ENCODE results near the gene COA1.
"Not testable (repeated sequence)": the region's sequence is repeated elsewhere in the genome, so short reads cannot be mapped to it uniquely, and the experiment has no call there.

COA1 gene

GRCh38 chr7:43674559-43675436 lies 54.5 kb downstream of the COA1 start:
- Histone ChIP-seq H3K4me3 (ENCODE audit: low read depth in 1 of 2, low read length in 2 of 2) (no peak overlapping the region), H3K9ac (ENCODE audit: low read depth in 1 of 2, low read length in 2 of 2) (no peak overlapping the region), H3K9me3 (ENCODE audit: control insufficient read depth in 1 of 2, low read length in 2 of 2) (peaks cover 3 to 11% of the 10 kb centered on the region in 2 donors), H3K27ac (ENCODE audit: low read depth, low read length) (no peak overlapping the region), H3K36me3 (ENCODE audit: control insufficient read depth in 1 of 2, insufficient read depth in 2 of 2, low read length in 2 of 2) (no peaks in the 10 kb centered on the region), H3K27me3 (ENCODE audit: control insufficient read depth in 1 of 2, insufficient read depth in 2 of 2, low read length in 2 of 2) (no peaks in the 10 kb centered on the region), H3K4me1 (ENCODE audit: control insufficient read depth in 1 of 2, insufficient read depth in 2 of 2, low read length in 2 of 2) (peaks cover 0 to 10% of the 10 kb centered on the region in 2 donors)

- not testable (repeated sequence) for H3K4me1 ChIP-seq (ENCODE audit: control insufficient read depth in 1 of 2, insufficient read depth in 2 of 2, low read length in 2 of 2); H3K27ac ChIP-seq (ENCODE audit: low read depth, low read length); H3K27me3 ChIP-seq (ENCODE audit: control insufficient read depth in 1 of 2, insufficient read depth in 2 of 2, low read length in 2 of 2); H3K9ac ChIP-seq (ENCODE audit: low read depth in 1 of 2, low read length in 2 of 2); H3K4me3 ChIP-seq (ENCODE audit: low read depth in 1 of 2, low read length in 2 of 2); H3K36me3 ChIP-seq (ENCODE audit: control insufficient read depth in 1 of 2, insufficient read depth in 2 of 2, low read length in 2 of 2)
- peaks cover 3 to 11% of the 10 kb centered on the region in 2 donors for H3K9me3 ChIP-seq (ENCODE audit: control insufficient read depth in 1 of 2, low read length in 2 of 2)
Observed at GRCh38 chr7:43673243-43673976, 55.9 kb downstream of the COA1 start.

GRCh38 chr7:43671521-43671920 lies 57.8 kb downstream of the COA1 start:
- H3K27me3 ChIP-seq (ENCODE audit: control insufficient read depth in 1 of 2, insufficient read depth in 2 of 2, low read length in 2 of 2), result no peaks in the 10 kb centered on the region
- H3K27ac ChIP-seq (ENCODE audit: low read depth, low read length), result no peak overlapping the region
- no peak overlapping the region for H3K4me3 ChIP-seq (ENCODE audit: low read depth in 1 of 2, low read length in 2 of 2)
- H3K36me3 ChIP-seq (ENCODE audit: control insufficient read depth in 1 of 2, insufficient read depth in 2 of 2, low read length in 2 of 2), result no peaks in the 10 kb centered on the region
- H3K9me3 ChIP-seq (ENCODE audit: control insufficient read depth in 1 of 2, low read length in 2 of 2), result peaks cover 3 to 11% of the 10 kb centered on the region in 2 donors
- H3K9ac ChIP-seq (ENCODE audit: low read depth in 1 of 2, low read length in 2 of 2), result no peak overlapping the region
- H3K4me1 ChIP-seq (ENCODE audit: control insufficient read depth in 1 of 2, insufficient read depth in 2 of 2, low read length in 2 of 2), result peaks cover 0 to 10% of the 10 kb centered on the region in 2 donors

GRCh38 chr7:43669286-43670081 lies 59.8 kb downstream of the COA1 start:
- Histone ChIP-seq H3K4me3 (ENCODE audit: low read depth in 1 of 2, low read length in 2 of 2) (no peak overlapping the region), H3K9ac (ENCODE audit: low read depth in 1 of 2, low read length in 2 of 2) (no peak overlapping the region), H3K27me3 (ENCODE audit: control insufficient read depth in 1 of 2, insufficient read depth in 2 of 2, low read length in 2 of 2) (no peaks in the 10 kb centered on the region), H3K9me3 (ENCODE audit: control insufficient read depth in 1 of 2, low read length in 2 of 2) (peaks cover 3 to 11% of the 10 kb centered on the region in 2 donors), H3K4me1 (ENCODE audit: control insufficient read depth in 1 of 2, insufficient read depth in 2 of 2, low read length in 2 of 2) (peaks cover 0 to 5% of the 10 kb centered on the region in 2 donors), H3K27ac (ENCODE audit: low read depth, low read length) (no peak overlapping the region), H3K36me3 (ENCODE audit: control insufficient read depth in 1 of 2, insufficient read depth in 2 of 2, low read length in 2 of 2) (no peaks in the 10 kb centered on the region)

- H3K9ac ChIP-seq (ENCODE audit: low read depth in 1 of 2, low read length in 2 of 2), result no peak overlapping the region
- no peaks in the 10 kb centered on the region for H3K36me3 ChIP-seq (ENCODE audit: control insufficient read depth in 1 of 2, insufficient read depth in 2 of 2, low read length in 2 of 2)
- H3K27me3 ChIP-seq (ENCODE audit: control insufficient read depth in 1 of 2, insufficient read depth in 2 of 2, low read length in 2 of 2), result no peaks in the 10 kb centered on the region
- H3K4me3 ChIP-seq (ENCODE audit: low read depth in 1 of 2, low read length in 2 of 2), result no peak overlapping the region
- H3K9me3 ChIP-seq (ENCODE audit: control insufficient read depth in 1 of 2, low read length in 2 of 2), result peaks cover 0 to 11% of the 10 kb centered on the region in 2 donors
- no peak overlapping the region for H3K27ac ChIP-seq (ENCODE audit: low read depth, low read length)
- no peaks in the 10 kb centered on the region for H3K4me1 ChIP-seq (ENCODE audit: control insufficient read depth in 1 of 2, insufficient read depth in 2 of 2, low read length in 2 of 2)
Observed at GRCh38 chr7:43668035-43668434, 61.3 kb downstream of the COA1 start.

GRCh38 chr7:43666938-43667337 lies 62.4 kb downstream of the COA1 start:
- Histone ChIP-seq H3K9ac (ENCODE audit: low read depth in 1 of 2, low read length in 2 of 2) (no peak overlapping the region), H3K27ac (ENCODE audit: low read depth, low read length) (no peak overlapping the region), H3K4me3 (ENCODE audit: low read depth in 1 of 2, low read length in 2 of 2) (no peak overlapping the region)

GRCh38 chr7:43664681-43665080 lies 64.6 kb downstream of the COA1 start:
- no peak overlapping the region for H3K9ac ChIP-seq (ENCODE audit: low read depth in 1 of 2, low read length in 2 of 2)
- H3K9me3 ChIP-seq (ENCODE audit: control insufficient read depth in 1 of 2, low read length in 2 of 2), result no peaks in the 10 kb centered on the region
- H3K27ac ChIP-seq (ENCODE audit: low read depth, low read length), result no peak overlapping the region
- H3K4me3 ChIP-seq (ENCODE audit: low read depth in 1 of 2, low read length in 2 of 2), result no peak overlapping the region
- H3K36me3 ChIP-seq (ENCODE audit: control insufficient read depth in 1 of 2, insufficient read depth in 2 of 2, low read length in 2 of 2), result no peaks in the 10 kb centered on the region
- H3K4me1 ChIP-seq (ENCODE audit: control insufficient read depth in 1 of 2, insufficient read depth in 2 of 2, low read length in 2 of 2), result no peaks in the 10 kb centered on the region
- no peaks in the 10 kb centered on the region for H3K27me3 ChIP-seq (ENCODE audit: control insufficient read depth in 1 of 2, insufficient read depth in 2 of 2, low read length in 2 of 2)

More at GRCh38 chr7:43666938-43667337, 62.4 kb downstream of the COA1 start:
- Histone ChIP-seq H3K27me3 (ENCODE audit: control insufficient read depth in 1 of 2, insufficient read depth in 2 of 2, low read length in 2 of 2) (no peaks in the 10 kb centered on the region), H3K9me3 (ENCODE audit: control insufficient read depth in 1 of 2, low read length in 2 of 2) (peaks cover 0 to 6% of the 10 kb centered on the region in 2 donors), H3K4me1 (ENCODE audit: control insufficient read depth in 1 of 2, insufficient read depth in 2 of 2, low read length in 2 of 2) (no peaks in the 10 kb centered on the region), H3K36me3 (ENCODE audit: control insufficient read depth in 1 of 2, insufficient read depth in 2 of 2, low read length in 2 of 2) (no peaks in the 10 kb centered on the region)

GRCh38 chr7:43660141-43660540 lies 69.2 kb downstream of the COA1 start:
- no peaks in the 10 kb centered on the region for H3K36me3 ChIP-seq (ENCODE audit: control insufficient read depth in 1 of 2, insufficient read depth in 2 of 2, low read length in 2 of 2)
- H3K4me1 ChIP-seq (ENCODE audit: control insufficient read depth in 1 of 2, insufficient read depth in 2 of 2, low read length in 2 of 2), result peaks cover 6 to 9% of the 10 kb centered on the region in 2 donors
- H3K9me3 ChIP-seq (ENCODE audit: control insufficient read depth in 1 of 2, low read length in 2 of 2), result no peaks in the 10 kb centered on the region
- H3K9ac ChIP-seq (ENCODE audit: low read depth in 1 of 2, low read length in 2 of 2), result no peak overlapping the region
- no peak overlapping the region for H3K27ac ChIP-seq (ENCODE audit: low read depth, low read length)
- no peaks in the 10 kb centered on the region for H3K27me3 ChIP-seq (ENCODE audit: control insufficient read depth in 1 of 2, insufficient read depth in 2 of 2, low read length in 2 of 2)
- H3K4me3 ChIP-seq (ENCODE audit: low read depth in 1 of 2, low read length in 2 of 2), result no peak overlapping the region

- Histone ChIP-seq H3K27ac (ENCODE audit: low read depth, low read length) (no peak overlapping the region), H3K4me1 (ENCODE audit: control insufficient read depth in 1 of 2, insufficient read depth in 2 of 2, low read length in 2 of 2) (peaks cover 6 to 12% of the 10 kb centered on the region in 2 donors), H3K4me3 (ENCODE audit: low read depth in 1 of 2, low read length in 2 of 2) (no peak overlapping the region), H3K27me3 (ENCODE audit: control insufficient read depth in 1 of 2, insufficient read depth in 2 of 2, low read length in 2 of 2) (no peaks in the 10 kb centered on the region), H3K9me3 (ENCODE audit: control insufficient read depth in 1 of 2, low read length in 2 of 2) (no peaks in the 10 kb centered on the region), H3K9ac (ENCODE audit: low read depth in 1 of 2, low read length in 2 of 2) (no peak overlapping the region), H3K36me3 (ENCODE audit: control insufficient read depth in 1 of 2, insufficient read depth in 2 of 2, low read length in 2 of 2) (no peaks in the 10 kb centered on the region)
Observed at GRCh38 chr7:43659549-43659896, 69.8 kb downstream of the COA1 start.

All from duodenal mucosa (tissue), 2 donors.